T-helper 1 cell (primary cell): Measurements from ENCODE around the gene ENO2.

ENCODE experiments used
- DNase-seq, 5 donors: peaks; one replicate each; pipeline ENCODE4 v3.0.0-alpha.2; 2012 to 2020

The ENO2 gene

GRCh38 chr12:6961695-6962284, 47.4 kb downstream of the ENO2 start:
- DNase-seq, result peak in 2 of 5 donors; percentile 46 to 77

- no peak for DNase-seq
Measured at GRCh38 chr12:6962285-6963015, 48.1 kb downstream of the ENO2 start.

- no peak for DNase-seq
Measured at GRCh38 chr12:6963016-6963731, 48.8 kb downstream of the ENO2 start.

GRCh38 chr12:6963791-6964413, 49.5 kb downstream of the ENO2 start:
- DNase-seq, result no peak

GRCh38 chr12:6964605-6965025, 50.2 kb downstream of the ENO2 start:
- DNase-seq, result no peak

GRCh38 chr12:6965026-6965661, 50.8 kb downstream of the ENO2 start:
- peak; percentile 72 to 87 (median 84) for DNase-seq

GRCh38 chr12:6965714-6966113, 51.3 kb downstream of the ENO2 start:
- no peak for DNase-seq

GRCh38 chr12:6966351-6966750, 52.0 kb downstream of the ENO2 start:
- DNase-seq, result no peak

GRCh38 chr12:6967651-6968100, 53.3 kb downstream of the ENO2 start:
- no peak for DNase-seq

GRCh38 chr12:6968426-6968825, 54.0 kb downstream of the ENO2 start:
- no peak for DNase-seq

- DNase-seq, result peak in 2 of 5 donors; percentile 18 to 30
Measured at GRCh38 chr12:6970096-6970527, 55.7 kb downstream of the ENO2 start.
